ENCODE data around the gene DAD1.
"Not testable (repeated sequence)": the region's sequence is repeated elsewhere in the genome, so short reads cannot be mapped to it uniquely, and the experiment has no call there.

Gene DAD1

GRCh38 chr14:22589096-22589839 lies at the start of gene DAD1:
Gene DAD1 (minus strand): TSS chr14:22589224. CDS start chr14:22589157, 67 bp downstream.
- H3K4me3 ChIP-seq (ENCODE audit: low read depth, low read length), result peak within 1 kb of the TSS; percentile 93
- DNase-seq (ENCODE audit: low read depth), result peak; percentile 100
- TF ChIP-seq, protein P1, sequence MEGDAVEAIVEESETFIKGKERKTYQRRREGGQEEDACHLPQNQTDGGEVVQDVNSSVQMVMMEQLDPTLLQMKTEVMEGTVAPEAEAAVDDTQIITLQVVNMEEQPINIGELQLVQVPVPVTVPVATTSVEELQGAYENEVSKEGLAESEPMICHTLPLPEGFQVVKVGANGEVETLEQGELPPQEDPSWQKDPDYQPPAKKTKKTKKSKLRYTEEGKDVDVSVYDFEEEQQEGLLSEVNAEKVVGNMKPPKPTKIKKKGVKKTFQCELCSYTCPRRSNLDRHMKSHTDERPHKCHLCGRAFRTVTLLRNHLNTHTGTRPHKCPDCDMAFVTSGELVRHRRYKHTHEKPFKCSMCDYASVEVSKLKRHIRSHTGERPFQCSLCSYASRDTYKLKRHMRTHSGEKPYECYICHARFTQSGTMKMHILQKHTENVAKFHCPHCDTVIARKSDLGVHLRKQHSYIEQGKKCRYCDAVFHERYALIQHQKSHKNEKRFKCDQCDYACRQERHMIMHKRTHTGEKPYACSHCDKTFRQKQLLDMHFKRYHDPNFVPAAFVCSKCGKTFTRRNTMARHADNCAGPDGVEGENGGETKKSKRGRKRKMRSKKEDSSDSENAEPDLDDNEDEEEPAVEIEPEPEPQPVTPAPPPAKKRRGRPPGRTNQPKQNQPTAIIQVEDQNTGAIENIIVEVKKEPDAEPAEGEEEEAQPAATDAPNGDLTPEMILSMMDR (conservative IDR thresholded peaks at IDR 0.05; ENCODE audit: low read depth, low read length), result no peak

DNA sequence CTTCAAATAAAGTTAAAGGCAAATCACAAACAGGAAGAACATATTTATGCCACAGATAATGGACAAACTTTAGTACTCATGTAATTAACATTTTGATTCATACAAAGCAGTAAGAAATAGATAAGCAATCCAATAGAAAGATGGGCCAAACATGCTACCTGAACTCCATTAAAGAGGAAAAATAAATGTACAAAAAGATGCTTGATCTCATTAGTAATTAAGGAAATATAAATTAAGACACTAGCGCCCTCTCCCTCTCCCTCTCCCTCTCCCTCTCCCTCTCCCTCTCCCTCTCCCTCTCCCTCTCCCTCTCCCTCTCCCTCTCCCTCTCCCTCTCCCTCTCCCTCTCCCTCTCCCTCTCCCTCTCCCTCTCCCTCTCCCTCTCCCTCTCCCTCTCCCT lies 47.0 kb upstream of the DAD1 start:
- DNase-seq (ENCODE audit: low read depth); H3K4me3 ChIP-seq (ENCODE audit: low read depth, low read length): not testable (repeated sequence)

GRCh38 chr14:22634233-22634900 lies 45.3 kb upstream of the DAD1 start:
- TF ChIP-seq, protein P1 (conservative IDR thresholded peaks at IDR 0.05; ENCODE audit: low read depth, low read length), result no peak
- DNase-seq (ENCODE audit: low read depth), result no peak
- H3K4me3 ChIP-seq (ENCODE audit: low read depth, low read length), result no peak overlapping the region

DNA sequence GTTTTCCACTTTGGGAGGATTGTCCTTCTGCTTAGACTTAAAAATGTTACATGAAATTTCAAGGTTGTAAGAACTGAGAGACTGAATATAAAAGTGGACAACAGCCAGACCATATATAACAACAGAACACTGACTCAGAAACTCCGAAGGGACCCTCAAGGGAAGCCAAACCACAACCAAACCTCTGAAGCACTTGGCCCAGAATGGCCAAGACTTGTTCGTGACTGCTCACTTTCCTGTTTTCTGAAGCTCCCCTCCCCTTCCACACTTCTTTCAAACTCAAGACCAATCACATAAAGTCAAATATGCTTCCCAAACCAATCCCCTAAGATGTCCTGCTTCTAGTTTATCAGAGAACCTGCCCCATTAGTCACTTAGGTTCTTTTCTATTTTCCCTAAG lies 41.5 kb upstream of the DAD1 start:
- no peak overlapping the region for H3K4me3 ChIP-seq (ENCODE audit: low read depth, low read length)
- TF ChIP-seq, protein P1 (conservative IDR thresholded peaks at IDR 0.05; ENCODE audit: low read depth, low read length), result no peak
- DNase-seq (ENCODE audit: low read depth), result peak; percentile 90

DNA sequence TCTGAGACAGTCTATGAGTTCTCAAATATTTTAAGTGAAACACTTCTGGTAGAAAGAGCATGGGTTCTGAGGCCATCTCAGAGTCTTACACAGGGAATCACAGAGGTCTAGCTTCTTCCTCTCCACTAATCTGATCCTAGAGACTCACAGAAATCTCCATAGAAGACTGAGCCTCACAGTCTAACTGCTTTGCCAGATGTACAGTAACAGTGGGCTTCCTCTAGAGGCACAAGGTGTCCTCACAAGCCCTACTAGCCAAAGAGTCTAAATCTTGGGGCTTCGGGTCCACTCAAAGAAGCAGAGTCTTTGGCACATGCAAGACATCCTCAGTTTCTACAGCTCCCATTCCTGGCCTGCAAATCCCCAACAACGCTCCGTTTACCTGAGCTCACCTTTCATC lies 41.0 kb upstream of the DAD1 start:
- H3K4me3 ChIP-seq (ENCODE audit: low read depth, low read length), result no peak overlapping the region
- TF ChIP-seq, protein P1 (conservative IDR thresholded peaks at IDR 0.05; ENCODE audit: low read depth, low read length), result peak; percentile 4
- DNase-seq (ENCODE audit: low read depth), result no peak

DNA sequence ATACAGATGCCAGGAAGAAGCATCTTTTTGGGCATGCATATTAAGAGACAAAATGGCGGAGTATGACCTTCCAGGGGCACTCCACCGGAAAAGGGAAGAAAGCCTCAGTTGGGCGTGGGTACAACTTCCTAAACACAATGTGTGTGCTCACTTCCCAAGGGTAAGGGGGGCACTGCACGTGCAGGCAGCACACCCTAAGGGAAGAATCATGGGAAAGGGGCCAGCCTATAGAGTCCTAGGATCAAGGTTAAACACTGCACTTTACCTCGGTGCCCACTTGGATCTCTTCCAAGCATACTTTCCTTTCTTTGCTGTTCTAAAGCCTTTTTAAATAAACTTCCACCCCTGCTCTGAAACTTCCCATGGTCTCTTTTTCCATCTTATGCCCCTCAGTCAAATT lies 40.3 kb upstream of the DAD1 start:
- no peak for DNase-seq (ENCODE audit: low read depth)
- H3K4me3 ChIP-seq (ENCODE audit: low read depth, low read length), result no peak overlapping the region
- TF ChIP-seq, protein P1 (conservative IDR thresholded peaks at IDR 0.05; ENCODE audit: low read depth, low read length), result no peak

DNA sequence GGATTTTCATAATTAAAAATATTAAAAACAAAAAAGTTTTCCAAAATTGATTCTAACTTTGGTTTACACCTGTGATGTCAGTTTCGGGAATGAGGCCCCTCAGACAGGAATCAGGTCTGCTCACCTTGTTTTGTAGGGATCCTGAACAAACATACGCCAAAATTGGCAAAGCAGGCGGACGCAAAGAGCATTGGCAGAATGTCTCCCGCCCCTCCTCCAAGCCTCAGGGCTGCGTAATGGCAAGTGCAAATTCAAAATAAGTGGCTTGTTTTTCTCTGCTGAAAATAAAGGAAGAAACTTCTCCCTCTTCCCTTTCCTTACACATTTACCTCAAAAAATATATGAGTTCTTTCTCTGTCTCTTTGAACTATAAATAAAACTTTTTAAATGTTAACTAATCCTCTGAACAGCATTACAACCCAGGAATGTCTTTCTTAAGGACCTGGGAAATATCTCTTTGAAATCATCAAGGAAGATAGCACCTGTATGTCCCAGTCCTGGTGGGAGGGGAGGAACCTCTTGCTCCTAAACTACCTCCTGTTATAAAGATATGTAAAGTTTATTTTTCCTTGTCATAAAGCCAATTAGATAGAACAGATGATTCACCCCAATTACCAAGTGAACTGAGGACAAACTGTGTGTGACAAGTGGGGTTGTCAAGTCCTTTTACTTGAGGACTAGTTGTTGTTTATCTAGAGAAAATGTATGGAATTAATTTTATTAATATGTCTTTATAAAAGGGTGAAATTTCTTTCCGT lies 38.7 kb upstream of the DAD1 start:
- DNase-seq (ENCODE audit: low read depth), result no peak
- no peak overlapping the region for H3K4me3 ChIP-seq (ENCODE audit: low read depth, low read length)
- TF ChIP-seq, protein P1 (conservative IDR thresholded peaks at IDR 0.05; ENCODE audit: low read depth, low read length), result no peak

Measured in choroid plexus epithelial cell (primary cell).